K562 (cell line): ENCODE results near the gene NIPAL4. TPM values are rescaled to one million over a fixed set of nuclear protein-coding genes. Genes with fewer than 3 reads are reported as not detected.

Source experiments
- ATAC-seq: fragments of 200-7000 bp; cut with Tn5 transposase; 3 replicates; pipeline ENCODE4 v1.9.1; 2020; ENCODE audit warnings: moderate library complexity
- BruUV-seq: library from RNA; stranded (reverse); fragments of 400-500 nt; replicated peaks from 2 replicates; lab custom pipeline; 2021; lab: Mats Ljungman, UMichigan
- CTCF ChIA-PET: fragments of 300-600 bp; formaldehyde crosslinking; extraction: SDS; loops from one replicate; lab custom pipeline; 2021; ENCODE audit warnings: low intra/inter-chr PET ratio; lab: Yijun Ruan, JAX
- POLR2A ChIA-PET: fragments of 300-600, 350-650 bp; sonication (Branson Sonifier 250); formaldehyde crosslinking; extraction: SDS; loops from one replicate; lab custom pipeline; 2021; ENCODE audit warnings: antibody characterized with exemption, inconsistent platforms; lab: Yijun Ruan, JAX
- DNase-seq, 4 experiments: peaks; one replicate each; pipeline versions ENCODE4 v3.0.0 to v3.0.0-alpha.2; 2011 to 2018; ENCODE audit warnings: low spot score in 3 of 4, mixed read lengths in 3 of 4; ENCODE audit errors: extremely low read depth in 1 of 4
- FAIRE-seq: peaks from 2 replicates; lab custom pipeline; 2011; peaks lifted over from hg19 to GRCh38; lab: Jason Lieb, UNC
- H2AFZ ChIP-seq: 2 replicates; pipeline ENCODE4 v1.6.0; 2011; ENCODE audit warnings: low read depth, low read length, control low read depth, inconsistent platforms
- H3K27ac ChIP-seq: fragments of 200-600 bp; 3 replicates; pipeline ENCODE4 v1.8.0; 2011; ENCODE audit warnings: low read depth, mild to moderate bottlenecking, control low read depth, inconsistent platforms, low read length, moderate library complexity, mixed read lengths; ENCODE audit errors: extremely low read depth
- H3K27me3 ChIP-seq, 2 experiments: fragments of 300-600 bp in 1 of 2; 2 replicates in 1 of 2; 3 replicates in 1 of 2; pipeline versions ENCODE4 v1.6.0 to v1.8.0; 2011; ENCODE audit warnings: inconsistent platforms in 2 of 2, low read length in 2 of 2, mild to moderate bottlenecking in 1 of 2, mixed read lengths in 1 of 2, moderate library complexity in 1 of 2; ENCODE audit not compliant: control insufficient read depth in 2 of 2, insufficient read depth in 2 of 2
- H3K36me3 ChIP-seq: fragments of 300-600 bp; 3 replicates; pipeline ENCODE4 v1.8.0; 2011; ENCODE audit warnings: mild to moderate bottlenecking, low read length, inconsistent platforms; ENCODE audit not compliant: control insufficient read depth, insufficient read depth
- H3K4me1 ChIP-seq, 2 experiments: fragments of 200-600 bp in 1 of 2; replicated peaks in 1 of 2; 2 replicates in 1 of 2; 3 replicates in 1 of 2; pipeline versions ENCODE4 v1.5.1 to v1.8.0; 2011; ENCODE audit warnings: inconsistent platforms in 2 of 2, low read length in 2 of 2, mild to moderate bottlenecking in 1 of 2, mixed read lengths in 1 of 2, moderate library complexity in 1 of 2; ENCODE audit not compliant: control insufficient read depth in 2 of 2, insufficient read depth in 2 of 2
- H3K4me2 ChIP-seq: 2 replicates; pipeline ENCODE4 v1.6.1; 2011; ENCODE audit warnings: low read length, control low read depth, inconsistent platforms, mixed read lengths; ENCODE audit not compliant: insufficient read depth
- H3K4me3 ChIP-seq: fragments of 200-600 bp; sonication (generic), shearing (Covaris generic); 2 replicates; pipeline ENCODE4 v1.5.1; 2016; ENCODE audit warnings: control low read depth, inconsistent platforms
- H3K79me2 ChIP-seq: fragments of 200-600 bp; 3 replicates; pipeline ENCODE4 v1.8.0; 2011; ENCODE audit warnings: low read length, inconsistent platforms; ENCODE audit not compliant: control insufficient read depth, insufficient read depth
- H3K9ac ChIP-seq, 2 experiments: 2 replicates each; pipeline versions ENCODE4 v1.6.0 to v1.6.1; 2011; ENCODE audit warnings: low read depth in 2 of 2, low read length in 2 of 2, control low read depth in 1 of 2, inconsistent platforms in 1 of 2, mild to moderate bottlenecking in 1 of 2, mixed read lengths in 1 of 2; ENCODE audit not compliant: insufficient read depth in 1 of 2
- H3K9me1 ChIP-seq: one replicate; pipeline ENCODE4 v1.6.0; 2011; ENCODE audit warnings: inconsistent platforms, mild to moderate bottlenecking, low read length, moderate library complexity; ENCODE audit not compliant: control insufficient read depth, insufficient read depth
- H3K9me3 ChIP-seq: replicated peaks from 2 replicates; pipeline ENCODE4 v1.5.1; 2011; ENCODE audit warnings: low read depth, low read length, inconsistent platforms; ENCODE audit not compliant: control insufficient read depth, insufficient read depth
- H4K20me1 ChIP-seq: replicated peaks from 2 replicates; pipeline ENCODE4 v1.6.1; 2011; ENCODE audit warnings: low read length, inconsistent platforms, mixed read lengths; ENCODE audit not compliant: control insufficient read depth, insufficient read depth
- CCAR2 ChIP-seq: fragments of 200-400 bp; formaldehyde crosslinking; IDR thresholded peaks from 2 replicates; pipeline ENCODE4 v1.6.1; 2017; ENCODE audit warnings: mild to moderate bottlenecking, low read depth, low read length
- CREM ChIP-seq: IDR thresholded peaks from 2 replicates; pipeline ENCODE4 v1.6.1; 2014; ENCODE audit warnings: antibody characterized with exemption, low read depth
- DIDO1 ChIP-seq: fragments of 450-650 bp; IDR thresholded peaks from 2 replicates; pipeline ENCODE4 v1.6.1; 2016; ENCODE audit warnings: low read depth, missing biosample characterization, missing genetic modification characterization
- NCOA4 ChIP-seq: fragments of 450-650 bp; IDR thresholded peaks from 2 replicates; pipeline ENCODE4 v1.6.1; 2018; ENCODE audit warnings: mild to moderate bottlenecking; ENCODE audit not compliant: partially characterized antibody
- RBM17 ChIP-seq: fragments of 200-400 bp; formaldehyde crosslinking; IDR thresholded peaks from 2 replicates; pipeline ENCODE4 v1.6.1; 2017; ENCODE audit warnings: low read depth, mild to moderate bottlenecking, low read length, borderline replicate concordance
- ZNF766 ChIP-seq: fragments of 200-800 bp; sonication (Bioruptor generic); conservative IDR thresholded peaks from 2 replicates; pipeline ENCODE4 v1.6.1; 2016; ENCODE audit warnings: missing genetic modification characterization, missing compliant biosample characterization
- WGBS: fragments of 100-300 bp; shearing (Covaris generic); methylation state at CpG from one replicate; pipeline ENCODE4 v1.1.6; 2016; ENCODE audit warnings: low coverage, mixed read lengths; ENCODE audit not compliant: insufficient coverage; ENCODE audit errors: missing lambda C conversion rate; 5-methylcytosine and 5-hydroxymethylcytosine counted together
- in situ Hi-C: fragments of 300-500 bp; cut with MboI; formaldehyde crosslinking; loops from 4 replicates; pipeline ENCODE4 v1.15.0; 2018; ENCODE audit warnings: inconsistent platforms, mixed read lengths
- intact Hi-C: fragments of 100-400 bp; cut with micrococcal nuclease; formaldehyde crosslinking; loops from 2 replicates; pipeline ENCODE4 v1.14.2; 2022
- polyA plus RNA-seq, 8 experiments: library from polyadenylated mRNA; depleted of rRNA in 4 of 8; stranded (reverse) in 5 of 8; unstranded in 3 of 8; fragments of >200 nt; fragmentation: Nextera tagmentation in 2 of 8; fragmentation: Illumina TruSeq in 1 of 8; extraction: Ambion mirVana in 2 of 8; extraction: Trizol in 1 of 8; gene quantifications; 2 replicates each; pipeline versions ENCODE4 v1.2.1 to v1.2.3, GENCODE V29; 2011 to 2014; ENCODE audit warnings: inconsistent platforms in 1 of 8, missing spikeins in 1 of 8
- total RNA-seq, 7 experiments: library from RNA; depleted of rRNA in 6 of 7; stranded (reverse); fragments of >200 nt in 6 of 7; fragmentation: Illumina TruSeq in 2 of 7; extraction: Trizol in 2 of 7; gene quantifications; 2 replicates each; pipeline versions ENCODE4 v1.2.1 to v1.2.3, GENCODE V29; 2011 to 2021; ENCODE audit warnings: low replicate concordance in 1 of 7
- TF ChIP-seq, protein P1 (sequence below): sonication (generic); formaldehyde crosslinking; IDR thresholded peaks from 2 replicates; pipeline ENCODE4 v1.8.0; 2022; ENCODE audit warnings: mild to moderate bottlenecking, low read depth, missing genetic modification reagents

The NIPAL4 gene
- total and polyA plus RNA-seq, 9 of the 15 experiments (the other 6 are each of a cell fraction or from before 2014, with no cell fraction given): not detected

DNA sequence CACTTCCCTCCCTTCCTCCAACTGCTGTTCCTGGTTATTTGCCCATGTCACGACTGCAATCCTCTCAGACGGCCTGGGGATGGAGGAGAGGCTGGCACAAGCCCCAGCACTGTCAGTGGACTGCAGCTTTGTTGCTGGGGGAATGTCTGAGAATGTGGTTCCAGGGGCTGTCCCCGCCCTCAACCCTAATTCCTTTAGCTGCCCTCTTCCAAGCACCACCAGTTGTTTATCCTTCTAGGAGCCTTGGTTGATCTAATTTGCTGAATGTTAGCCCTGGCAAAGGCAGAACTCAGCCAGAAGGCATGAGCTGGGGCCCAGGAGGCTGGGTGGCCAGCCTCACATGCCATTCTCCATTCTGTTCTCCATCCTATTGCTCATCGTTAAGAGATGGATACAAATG is 64.0 kb downstream of the NIPAL4 start:
- no peaks in the 10 kb centered on the region for H3K9me1 ChIP-seq
- POLR2A ChIA-PET: no interaction called here
- H4K20me1 ChIP-seq: no peaks in the 10 kb centered on the region
- H3K4me1 ChIP-seq: no peaks in the 10 kb centered on the region
- 8% methylated on average over 4 of the region's 4 CpGs for whole genome bisulfite sequencing
- H3K79me2 ChIP-seq: no peaks in the 10 kb centered on the region
- peaks cover 0 to 7% of the 10 kb centered on the region in 2 experiments; a peak in 2 of 5 replicates for H3K27me3 ChIP-seq
- no TSS peak for BruUV-seq
- FAIRE-seq (no peak), DNase-seq (no peak), ATAC-seq (no peak)
- H3K9me3 ChIP-seq: no peaks in the 10 kb centered on the region
- in situ Hi-C loops (no loop called here), intact Hi-C loops (no loop called here)
- CTCF ChIA-PET: no interaction called here
- H3K36me3 ChIP-seq: no peaks in the 10 kb centered on the region
- H2AFZ ChIP-seq: no peak overlapping the region
- TF ChIP-seq DIDO1: no peak
- TF ChIP-seq CCAR2: no peak
- no peak for TF ChIP-seq RBM17
- no peak for TF ChIP-seq NCOA4
- TF ChIP-seq, protein P1, sequence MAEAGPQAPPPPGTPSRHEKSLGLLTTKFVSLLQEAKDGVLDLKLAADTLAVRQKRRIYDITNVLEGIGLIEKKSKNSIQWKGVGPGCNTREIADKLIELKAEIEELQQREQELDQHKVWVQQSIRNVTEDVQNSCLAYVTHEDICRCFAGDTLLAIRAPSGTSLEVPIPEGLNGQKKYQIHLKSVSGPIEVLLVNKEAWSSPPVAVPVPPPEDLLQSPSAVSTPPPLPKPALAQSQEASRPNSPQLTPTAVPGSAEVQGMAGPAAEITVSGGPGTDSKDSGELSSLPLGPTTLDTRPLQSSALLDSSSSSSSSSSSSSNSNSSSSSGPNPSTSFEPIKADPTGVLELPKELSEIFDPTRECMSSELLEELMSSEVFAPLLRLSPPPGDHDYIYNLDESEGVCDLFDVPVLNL (CRISPR knock-in tag): no peak
- no peak for TF ChIP-seq ZNF766 (CRISPR knock-in tag)
- no peak for TF ChIP-seq CREM
- no peak overlapping the region for H3K4me2 ChIP-seq
- H3K9ac ChIP-seq: no peak overlapping the region
- H3K4me3 ChIP-seq: no peak overlapping the region
- H3K27ac ChIP-seq: no peak overlapping the region

Other genes starting within 250 kb of the NIPAL4 start
- 1.2 and 2.4 TPM in 2 replicates for gene CYFIP2, start 194.1 kb upstream of the NIPAL4 start, total RNA-seq (2014; rRNA removed)
- gene CYFIP2, start 194.1 kb upstream of the NIPAL4 start, total RNA-seq (2014; rRNA removed; fragmentation: Illumina TruSeq; extraction: Trizol): 1.5 TPM in 2 replicates
- 0.76 and 0.83 TPM in 2 replicates for gene CYFIP2, start 194.1 kb upstream of the NIPAL4 start, total RNA-seq (2015; rRNA removed; fragmentation: Illumina TruSeq; extraction: Trizol)
- gene CYFIP2, start 194.1 kb upstream of the NIPAL4 start, total RNA-seq (2021): 2.9 and 3.6 TPM in 2 replicates
- gene CYFIP2, start 194.1 kb upstream of the NIPAL4 start, polyA plus RNA-seq (2011; rRNA removed): not detected in 2 replicates
- gene CYFIP2, start 194.1 kb upstream of the NIPAL4 start, polyA plus RNA-seq (2014; fragmentation: Illumina TruSeq; extraction: Trizol): 1.8 and 2.2 TPM in 2 replicates
- gene CYFIP2, start 194.1 kb upstream of the NIPAL4 start, polyA plus RNA-seq (2014; fragmentation: Nextera tagmentation; extraction: Ambion mirVana): 1 to 10 TPM; 1.1 to 1.3 TPM
- 1.5 TPM in 2 replicates for gene CYFIP2, start 194.1 kb upstream of the NIPAL4 start, polyA plus RNA-seq (2014; rRNA removed)
- 0.36 and 0.65 TPM in 2 replicates for gene ADAM19, start 115.6 kb downstream of the NIPAL4 start, total RNA-seq (2014; rRNA removed)
- gene ADAM19, start 115.6 kb downstream of the NIPAL4 start, total RNA-seq (2014; rRNA removed; fragmentation: Illumina TruSeq; extraction: Trizol): 0.38 and 0.44 TPM in 2 replicates
- 0.43 and 0.53 TPM in 2 replicates for gene ADAM19, start 115.6 kb downstream of the NIPAL4 start, total RNA-seq (2015; rRNA removed; fragmentation: Illumina TruSeq; extraction: Trizol)
- gene ADAM19, start 115.6 kb downstream of the NIPAL4 start, total RNA-seq (2021): 1.0 and 1.1 TPM in 2 replicates
- 0.11 and 0.24 TPM in 2 replicates for gene ADAM19, start 115.6 kb downstream of the NIPAL4 start, polyA plus RNA-seq (2011; rRNA removed)
- gene ADAM19, start 115.6 kb downstream of the NIPAL4 start, polyA plus RNA-seq (2014; fragmentation: Illumina TruSeq; extraction: Trizol): 0.58 TPM in 2 replicates
- gene ADAM19, start 115.6 kb downstream of the NIPAL4 start, polyA plus RNA-seq (2014; fragmentation: Nextera tagmentation; extraction: Ambion mirVana): under 1 TPM; 0.11 to 0.24 TPM
- gene ADAM19, start 115.6 kb downstream of the NIPAL4 start, polyA plus RNA-seq (2014; rRNA removed): 0.30 and 0.89 TPM in 2 replicates
- not detected in 2 replicates for gene SOX30, start 192.2 kb downstream of the NIPAL4 start, total RNA-seq (2014; rRNA removed)
- gene SOX30, start 192.2 kb downstream of the NIPAL4 start, total RNA-seq (2014; rRNA removed; fragmentation: Illumina TruSeq; extraction: Trizol): not detected in 2 replicates
- not detected in 2 replicates for gene SOX30, start 192.2 kb downstream of the NIPAL4 start, total RNA-seq (2015; rRNA removed; fragmentation: Illumina TruSeq; extraction: Trizol)
- not detected in 2 replicates for gene SOX30, start 192.2 kb downstream of the NIPAL4 start, total RNA-seq (2021)
- not detected in 2 replicates for gene SOX30, start 192.2 kb downstream of the NIPAL4 start, polyA plus RNA-seq (2011; rRNA removed)
- not detected in 2 replicates for gene SOX30, start 192.2 kb downstream of the NIPAL4 start, polyA plus RNA-seq (2014; fragmentation: Illumina TruSeq; extraction: Trizol)
- gene SOX30, start 192.2 kb downstream of the NIPAL4 start, polyA plus RNA-seq (2014; fragmentation: Nextera tagmentation; extraction: Ambion mirVana): not detected
- gene SOX30, start 192.2 kb downstream of the NIPAL4 start, polyA plus RNA-seq (2014; rRNA removed): not detected in 2 replicates
- not detected in 2 replicates for gene C5orf52, start 211.3 kb downstream of the NIPAL4 start, total RNA-seq (2014; rRNA removed)
- not detected in 2 replicates for gene C5orf52, start 211.3 kb downstream of the NIPAL4 start, total RNA-seq (2014; rRNA removed; fragmentation: Illumina TruSeq; extraction: Trizol)
- not detected in 2 replicates for gene C5orf52, start 211.3 kb downstream of the NIPAL4 start, total RNA-seq (2015; rRNA removed; fragmentation: Illumina TruSeq; extraction: Trizol)
- gene C5orf52, start 211.3 kb downstream of the NIPAL4 start, total RNA-seq (2021): not detected in 2 replicates
- gene C5orf52, start 211.3 kb downstream of the NIPAL4 start, polyA plus RNA-seq (2011; rRNA removed): not detected in 2 replicates
- not detected in 2 replicates for gene C5orf52, start 211.3 kb downstream of the NIPAL4 start, polyA plus RNA-seq (2014; fragmentation: Illumina TruSeq; extraction: Trizol)
- gene C5orf52, start 211.3 kb downstream of the NIPAL4 start, polyA plus RNA-seq (2014; fragmentation: Nextera tagmentation; extraction: Ambion mirVana): not detected
- not detected in 2 replicates for gene C5orf52, start 211.3 kb downstream of the NIPAL4 start, polyA plus RNA-seq (2014; rRNA removed)